PC-3 (cell line): ENCODE data around the gene SNX7. TPM values are rescaled to one million over a fixed set of nuclear protein-coding genes. Genes with fewer than 3 reads are reported as not detected.

ENCODE experiments used
- ATAC-seq: fragments of 200-7000 bp; cut with Tn5 transposase; 2 replicates; pipeline ENCODE4 v1.9.1; 2020; ENCODE audit warnings: mild to moderate bottlenecking, moderate library complexity
- BruUV-seq: library from RNA; stranded (reverse); fragments of 400-500 nt; replicated peaks from 2 replicates; lab custom pipeline; 2021; lab: Mats Ljungman, UMichigan
- CTCF ChIA-PET: fragments of 300-600 bp; sonication (Branson Sonifier 250); formaldehyde crosslinking; loops from one replicate; lab custom pipeline; 2022; ENCODE audit warnings: antibody characterized with exemption; lab: Charles Lee
- POLR2A ChIA-PET: fragments of 300-600 bp; sonication (Branson Sonifier 250); formaldehyde crosslinking; loops from one replicate; lab custom pipeline; 2022; ENCODE audit warnings: antibody characterized with exemption; ENCODE audit not compliant: unreplicated experiment; lab: Charles Lee
- DNase-seq: peaks from one replicate; pipeline ENCODE4 v3.0.0-alpha.2; 2015
- H2AFZ ChIP-seq: fragments of 300-600 bp; sonication (generic); 2 replicates; pipeline ENCODE4 v1.6.0; 2016; ENCODE audit warnings: antibody characterized with exemption, low read length
- H3F3A ChIP-seq: fragments of 300-600 bp; sonication (generic); one replicate; pipeline ENCODE4 v1.6.0; 2017; ENCODE audit warnings: antibody characterized with exemption, low read length, control low read depth, mild to moderate bottlenecking; ENCODE audit not compliant: unreplicated experiment
- H3K27ac ChIP-seq: fragments of 300-600 bp; sonication (generic); 2 replicates; pipeline ENCODE4 v1.5.1; 2016; ENCODE audit warnings: mild to moderate bottlenecking, low read length
- H3K27me3 ChIP-seq: fragments of 300-600 bp; sonication (generic); 2 replicates; pipeline ENCODE4 v1.6.1; 2016; ENCODE audit warnings: low read length, mixed read lengths
- H3K36me3 ChIP-seq: fragments of 300-600 bp; sonication (generic); 2 replicates; pipeline ENCODE4 v1.6.1; 2016; ENCODE audit warnings: low read depth, mixed run types, low read length, mixed read lengths
- H3K4me1 ChIP-seq: fragments of 300-600 bp; sonication (generic); 2 replicates; pipeline ENCODE4 v1.5.1; 2016; ENCODE audit warnings: low read length; ENCODE audit not compliant: insufficient read depth
- H3K4me2 ChIP-seq: fragments of 300-600 bp; sonication (generic); 2 replicates; pipeline ENCODE4 v1.6.0; 2016; ENCODE audit warnings: low read length
- H3K4me3 ChIP-seq: fragments of 300-600 bp; sonication (generic); 2 replicates; pipeline ENCODE4 v1.5.1; 2016; ENCODE audit warnings: mild to moderate bottlenecking, low read length, mixed read lengths
- H3K79me2 ChIP-seq: fragments of 300-600 bp; sonication (generic); 2 replicates; pipeline ENCODE4 v1.6.1; 2017; ENCODE audit warnings: low read length, mixed read lengths
- H3K9ac ChIP-seq: fragments of 300-600 bp; sonication (generic); 2 replicates; pipeline ENCODE4 v1.6.0; 2016; ENCODE audit warnings: mild to moderate bottlenecking, low read length
- H3K9me2 ChIP-seq: fragments of 300-600 bp; sonication (generic); replicated peaks from 2 replicates; pipeline ENCODE4 v1.6.1; 2016; ENCODE audit warnings: mixed run types, low read length, mixed read lengths
- H3K9me3 ChIP-seq: fragments of 300-600 bp; sonication (generic); 2 replicates; pipeline ENCODE4 v1.6.1; 2016; ENCODE audit warnings: low read length, mixed read lengths
- H4K20me1 ChIP-seq: fragments of 300-600 bp; sonication (generic); 2 replicates; pipeline ENCODE4 v1.6.1; 2016; ENCODE audit warnings: low read length, mixed read lengths
- EZH2 ChIP-seq: fragments of 300-600 bp; sonication (generic); IDR thresholded peaks from one replicate; pipeline ENCODE4 v1.6.1; 2017; ENCODE audit warnings: antibody characterized with exemption, mild to moderate bottlenecking, low read length; ENCODE audit not compliant: unreplicated experiment
- EZH2phosphoT487 ChIP-seq: fragments of 300-600 bp; sonication (generic); IDR thresholded peaks from 2 replicates; pipeline ENCODE4 v1.6.1; 2018; ENCODE audit warnings: mild to moderate bottlenecking, antibody characterized with exemption, low read length, borderline replicate concordance
- intact Hi-C: fragments of 100-400 bp; cut with micrococcal nuclease; formaldehyde crosslinking; loops from 2 replicates; pipeline ENCODE4 v1.9.0; 2023
- total RNA-seq: library from RNA; depleted of rRNA; stranded (reverse); fragments of >200 nt; gene quantifications from 2 replicates; pipeline ENCODE4 v1.2.3, GENCODE V29; 2014
- TF ChIP-seq, protein P1 (sequence below): fragments of 300-600 bp; sonication (generic); conservative IDR thresholded peaks from 2 replicates; pipeline ENCODE4 v1.5.1; 2017; ENCODE audit warnings: antibody characterized with exemption, low read depth, mild to moderate bottlenecking, low read length

The SNX7 gene
- total RNA-seq, 1 experiment from 2014 or later: 43.3 TPM

DNA sequence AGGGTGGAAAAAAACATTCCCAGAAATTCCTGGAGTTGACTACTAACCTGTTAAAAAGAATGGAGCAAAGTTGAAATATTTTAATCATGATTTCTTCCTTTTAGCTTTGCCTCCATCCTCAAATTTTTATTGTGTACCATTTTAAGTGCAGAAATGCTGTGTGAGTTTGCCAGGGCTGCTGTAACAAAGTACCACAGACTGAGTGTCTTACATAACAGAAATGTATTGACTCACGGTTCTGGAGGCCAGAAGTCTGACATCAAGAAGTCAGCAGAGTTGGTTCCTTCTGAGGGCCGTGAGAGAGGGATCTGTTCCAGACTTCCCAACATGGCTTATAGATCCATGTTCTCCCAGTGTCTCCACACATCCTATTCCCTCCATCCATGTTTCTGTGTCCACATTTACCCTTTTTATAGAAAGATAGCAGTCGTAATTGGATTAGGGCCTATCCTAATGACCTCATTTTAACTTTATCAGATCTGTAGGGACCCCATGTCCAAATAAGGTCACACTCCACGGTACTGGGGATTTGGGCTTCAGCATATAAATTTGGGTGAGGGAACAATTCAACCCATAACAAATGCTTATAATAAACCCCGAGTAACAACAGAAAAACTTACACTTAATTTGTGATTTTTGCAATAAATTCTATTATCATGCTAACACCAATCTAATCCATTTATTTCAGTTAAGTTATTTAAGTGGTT, 12.7 kb downstream of the SNX7 start:
- Histone ChIP-seq H3K9me2 (no peaks in the 10 kb centered on the region), H3K36me3 (0 out of 2 replicates have a peak, but pooled peaks cover 2% of the 10 kb centered on the region), H3K4me1 (peaks cover 10% of the 10 kb centered on the region), H3K4me3 (no peak overlapping the region), H3K27ac (no peak overlapping the region), H3K9ac (no peak overlapping the region), H3K4me2 (no peak overlapping the region), H2AFZ (no peak overlapping the region), H4K20me1 (no peaks in the 10 kb centered on the region), H3K9me3 (no peaks in the 10 kb centered on the region), H3K79me2 (peaks cover 53% of the 10 kb centered on the region), H3F3A (no peaks in the 10 kb centered on the region), H3K27me3 (no peaks in the 10 kb centered on the region)
- POLR2A ChIA-PET: no interaction called here
- intact Hi-C loops: no loop called here
- DNase-seq: no peak
- CTCF ChIA-PET: no interaction called here
- no peak for ATAC-seq
- BruUV-seq: no TSS peak
- no peak for TF ChIP-seq EZH2phosphoT487
- TF ChIP-seq EZH2: no peak
- TF ChIP-seq, protein P1, sequence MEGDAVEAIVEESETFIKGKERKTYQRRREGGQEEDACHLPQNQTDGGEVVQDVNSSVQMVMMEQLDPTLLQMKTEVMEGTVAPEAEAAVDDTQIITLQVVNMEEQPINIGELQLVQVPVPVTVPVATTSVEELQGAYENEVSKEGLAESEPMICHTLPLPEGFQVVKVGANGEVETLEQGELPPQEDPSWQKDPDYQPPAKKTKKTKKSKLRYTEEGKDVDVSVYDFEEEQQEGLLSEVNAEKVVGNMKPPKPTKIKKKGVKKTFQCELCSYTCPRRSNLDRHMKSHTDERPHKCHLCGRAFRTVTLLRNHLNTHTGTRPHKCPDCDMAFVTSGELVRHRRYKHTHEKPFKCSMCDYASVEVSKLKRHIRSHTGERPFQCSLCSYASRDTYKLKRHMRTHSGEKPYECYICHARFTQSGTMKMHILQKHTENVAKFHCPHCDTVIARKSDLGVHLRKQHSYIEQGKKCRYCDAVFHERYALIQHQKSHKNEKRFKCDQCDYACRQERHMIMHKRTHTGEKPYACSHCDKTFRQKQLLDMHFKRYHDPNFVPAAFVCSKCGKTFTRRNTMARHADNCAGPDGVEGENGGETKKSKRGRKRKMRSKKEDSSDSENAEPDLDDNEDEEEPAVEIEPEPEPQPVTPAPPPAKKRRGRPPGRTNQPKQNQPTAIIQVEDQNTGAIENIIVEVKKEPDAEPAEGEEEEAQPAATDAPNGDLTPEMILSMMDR: no peak

DNA sequence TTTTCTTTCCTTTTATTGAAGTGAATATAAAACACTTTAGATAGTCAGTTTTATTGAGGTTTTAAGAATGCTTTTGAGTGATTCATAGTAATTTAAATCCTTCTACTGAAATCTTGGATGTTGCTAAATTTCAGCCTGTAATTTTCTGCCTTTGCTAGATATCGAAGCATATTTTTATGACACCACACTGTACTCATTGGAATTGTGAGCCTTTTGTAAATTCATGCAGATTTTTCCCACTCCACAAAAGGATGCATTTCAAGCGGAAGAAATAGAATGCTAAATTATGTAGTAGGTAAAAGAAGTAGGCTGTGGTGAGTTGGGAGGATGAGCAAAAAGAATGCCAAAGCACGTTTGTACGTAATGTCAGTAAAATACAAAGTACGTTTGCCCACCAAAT, 13.8 kb downstream of the SNX7 start:
- intact Hi-C loops: no loop called here
- BruUV-seq: no TSS peak
- TF ChIP-seq EZH2phosphoT487 (no peak), EZH2 (no peak)
- TF ChIP-seq, protein P1: no peak
- ATAC-seq (no peak), DNase-seq (no peak)
- ChIA-PET CTCF (no interaction called here), POLR2A (no interaction called here)
- Histone ChIP-seq H3K4me1 (peaks cover 10% of the 10 kb centered on the region), H3K27ac (no peak overlapping the region), H3K4me2 (no peak overlapping the region), H3K9me2 (no peaks in the 10 kb centered on the region), H3K4me3 (no peak overlapping the region), H4K20me1 (no peaks in the 10 kb centered on the region), H3K36me3 (0 out of 2 replicates have a peak, but pooled peaks cover 2% of the 10 kb centered on the region), H3F3A (no peaks in the 10 kb centered on the region), H2AFZ (no peak overlapping the region), H3K9me3 (no peaks in the 10 kb centered on the region), H3K79me2 (peaks cover 42% of the 10 kb centered on the region), H3K27me3 (no peaks in the 10 kb centered on the region), H3K9ac (no peak overlapping the region)

DNA sequence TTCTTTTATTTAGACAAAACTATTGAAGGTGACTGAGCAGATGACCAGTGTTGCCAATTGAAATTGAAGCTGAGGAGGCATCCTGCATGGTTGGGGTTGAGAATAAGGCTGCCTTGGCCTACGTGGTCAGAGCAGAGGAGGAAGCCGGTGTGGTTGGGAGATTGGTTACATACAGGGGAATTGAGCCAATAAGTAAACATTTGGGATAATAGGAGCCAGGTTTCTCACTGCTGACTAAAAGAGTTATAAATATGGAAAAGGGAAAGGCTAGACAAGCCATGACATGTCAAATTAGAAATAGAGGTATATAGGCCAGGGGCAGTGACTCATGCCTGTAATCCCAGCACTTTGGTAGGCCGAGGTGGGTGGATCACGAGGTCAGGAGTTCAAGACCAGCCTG, 15.8 kb downstream of the SNX7 start:
- TF ChIP-seq, protein P1: no peak
- no peak for TF ChIP-seq EZH2phosphoT487
- no peak for TF ChIP-seq EZH2
- BruUV-seq: no TSS peak
- Histone ChIP-seq H3K4me1 (peaks cover 10% of the 10 kb centered on the region), H3F3A (no peaks in the 10 kb centered on the region), H3K79me2 (peaks cover 34% of the 10 kb centered on the region; the same call in 1 of the 2 replicates), H4K20me1 (no peaks in the 10 kb centered on the region), H2AFZ (no peak overlapping the region), H3K27me3 (no peaks in the 10 kb centered on the region), H3K9me2 (no peaks in the 10 kb centered on the region), H3K36me3 (0 out of 2 replicates have a peak, but pooled peaks cover under 1% of the 10 kb centered on the region), H3K9ac (no peak overlapping the region), H3K9me3 (no peaks in the 10 kb centered on the region), H3K27ac (peak overlapping the region; percentile 55), H3K4me2 (no peak overlapping the region; the same call in 1 of the 2 replicates), H3K4me3 (no peak overlapping the region)
- DNase-seq (peak; percentile 93), ATAC-seq (peak; percentile 99)
- intact Hi-C loops: loop anchor here (2.0 kb wide), 1 partner anchor 14 kb away; no protein-coding TSS in a partner anchor
- POLR2A ChIA-PET: no interaction called here
- CTCF ChIA-PET: no interaction called here
